Activated T-helper 1 cell treated with anti-CD3 and anti-CD28 coated beads, Interleukin-12 subunit alpha, Interleukin-12 subunit beta, Interleukin-2, Interleukin-4 antibody, amounts not matched to agents 30 ng/mL and 10 ng/mL and 1 ng/mL, durations not matched to agents 14 hours and 24 hours and 36 hours (primary cell): ENCODE data around the gene TAGLN3. TPM values are rescaled to one million over a fixed set of nuclear protein-coding genes. Genes with fewer than 3 reads are reported as not detected.

Source experiments
- DNase-seq: peaks from one replicate; pipeline ENCODE4 v3.0.0; 2021; ENCODE audit warnings: low spot score
- H3K27ac Mint-ChIP-seq: one replicate; pipeline ENCODE4 v1.8.0; 2021; ENCODE audit warnings: mild to moderate bottlenecking, mixed read lengths
- H3K27me3 Mint-ChIP-seq: one replicate; pipeline ENCODE4 v1.8.0; 2022; ENCODE audit warnings: mild to moderate bottlenecking, moderate library complexity, mixed read lengths; ENCODE audit not compliant: insufficient read depth
- H3K36me3 Mint-ChIP-seq: one replicate; pipeline ENCODE4 v1.8.0; 2021; ENCODE audit warnings: low read depth, mixed read lengths
- H3K4me1 Mint-ChIP-seq: one replicate; pipeline ENCODE4 v1.8.0; 2021; ENCODE audit warnings: low read depth, mixed read lengths
- H3K4me3 Mint-ChIP-seq: one replicate; pipeline ENCODE4 v1.8.0; 2021; ENCODE audit warnings: mild to moderate bottlenecking, moderate library complexity, mixed read lengths
- H3K9me3 Mint-ChIP-seq: one replicate; pipeline ENCODE4 v1.8.0; 2021; ENCODE audit warnings: mixed read lengths
- intact Hi-C: fragments of 100-400 bp; cut with micrococcal nuclease; formaldehyde crosslinking; loops from one replicate; pipeline ENCODE4 v1.15.1; 2024
- total RNA-seq: library from RNA; stranded (reverse); gene quantifications from 2 replicates; pipeline ENCODE4 v1.2.3, GENCODE V29; 2022

TAGLN3 gene
- 0.78 and 1.1 TPM in 2 replicates for total RNA-seq

GRCh38 chr3:111998636-111999483 lies at the start of gene TAGLN3:
TAGLN3 (plus strand) TSS chr3:111998922; CDS start chr3:111999423, 501 bp downstream.
- DNase-seq, result no peak
- peaks cover 51% of the 10 kb centered on the region for H3K4me1 Mint-ChIP-seq
- no peaks in the 10 kb centered on the region for H3K9me3 Mint-ChIP-seq
- peaks cover 5% of the 10 kb centered on the region for H3K36me3 Mint-ChIP-seq
- H3K4me3 Mint-ChIP-seq, result peak within 1 kb of the TSS; percentile 66
- intact Hi-C loops, result loop anchor here (1.0 kb wide), 1 partner anchor 10 kb away; no protein-coding TSS in a partner anchor
- H3K27ac Mint-ChIP-seq, result no peak within 1 kb of the TSS
- no peaks in the 10 kb centered on the region for H3K27me3 Mint-ChIP-seq

GRCh38 chr3:111949712-111950111 lies 49.0 kb upstream of the TAGLN3 start:
- no peaks in the 10 kb centered on the region for H3K36me3 Mint-ChIP-seq
- peaks cover 9% of the 10 kb centered on the region for H3K27me3 Mint-ChIP-seq
- intact Hi-C loops, result no loop called here
- DNase-seq, result no peak
- H3K4me3 Mint-ChIP-seq, result no peak overlapping the region
- no peaks in the 10 kb centered on the region for H3K9me3 Mint-ChIP-seq
- no peaks in the 10 kb centered on the region for H3K4me1 Mint-ChIP-seq
- no peak overlapping the region for H3K27ac Mint-ChIP-seq

- H3K27me3 Mint-ChIP-seq, result peaks cover 9% of the 10 kb centered on the region
- no peak overlapping the region for H3K4me3 Mint-ChIP-seq
- intact Hi-C loops, result no loop called here
- no peak overlapping the region for H3K27ac Mint-ChIP-seq
- no peaks in the 10 kb centered on the region for H3K4me1 Mint-ChIP-seq
- no peak for DNase-seq
- H3K36me3 Mint-ChIP-seq, result no peaks in the 10 kb centered on the region
- H3K9me3 Mint-ChIP-seq, result no peaks in the 10 kb centered on the region
Observed at GRCh38 chr3:111951032-111951431, 47.7 kb upstream of the TAGLN3 start.

- H3K27me3 Mint-ChIP-seq, result peaks cover 9% of the 10 kb centered on the region
- H3K9me3 Mint-ChIP-seq, result no peaks in the 10 kb centered on the region
- H3K4me1 Mint-ChIP-seq, result no peaks in the 10 kb centered on the region
- H3K27ac Mint-ChIP-seq, result no peak overlapping the region
- no peak for DNase-seq
- intact Hi-C loops, result no loop called here
- no peak overlapping the region for H3K4me3 Mint-ChIP-seq
- no peaks in the 10 kb centered on the region for H3K36me3 Mint-ChIP-seq
Observed at GRCh38 chr3:111952086-111952485, 46.6 kb upstream of the TAGLN3 start.

GRCh38 chr3:111952866-111953450 lies 45.8 kb upstream of the TAGLN3 start:
- no peak for DNase-seq
- no peaks in the 10 kb centered on the region for H3K9me3 Mint-ChIP-seq
- peaks cover 13% of the 10 kb centered on the region for H3K27me3 Mint-ChIP-seq
- intact Hi-C loops, result no loop called here
- H3K27ac Mint-ChIP-seq, result no peak overlapping the region
- H3K36me3 Mint-ChIP-seq, result no peaks in the 10 kb centered on the region
- H3K4me1 Mint-ChIP-seq, result peaks cover 6% of the 10 kb centered on the region
- no peak overlapping the region for H3K4me3 Mint-ChIP-seq

- Mint-ChIP-seq H3K4me1 (peaks cover 6% of the 10 kb centered on the region), H3K27ac (no peak overlapping the region), H3K4me3 (no peak overlapping the region), H3K27me3 (peaks cover 12% of the 10 kb centered on the region), H3K36me3 (no peaks in the 10 kb centered on the region), H3K9me3 (no peaks in the 10 kb centered on the region)
- intact Hi-C loops, result no loop called here
- no peak for DNase-seq
Observed at GRCh38 chr3:111954228-111954990, 44.3 kb upstream of the TAGLN3 start.

- no peaks in the 10 kb centered on the region for H3K9me3 Mint-ChIP-seq
- H3K27ac Mint-ChIP-seq, result no peak overlapping the region
- H3K36me3 Mint-ChIP-seq, result no peaks in the 10 kb centered on the region
- intact Hi-C loops, result no loop called here
- peaks cover 6% of the 10 kb centered on the region for H3K4me1 Mint-ChIP-seq
- no peak for DNase-seq
- H3K4me3 Mint-ChIP-seq, result no peak overlapping the region
- H3K27me3 Mint-ChIP-seq, result peaks cover 12% of the 10 kb centered on the region
Observed at GRCh38 chr3:111955876-111956275, 42.8 kb upstream of the TAGLN3 start.

GRCh38 chr3:111956449-111956848 lies 42.3 kb upstream of the TAGLN3 start:
- Mint-ChIP-seq H3K4me3 (no peak overlapping the region), H3K27me3 (peaks cover 12% of the 10 kb centered on the region), H3K27ac (no peak overlapping the region), H3K36me3 (no peaks in the 10 kb centered on the region), H3K4me1 (peaks cover 6% of the 10 kb centered on the region), H3K9me3 (no peaks in the 10 kb centered on the region)
- intact Hi-C loops, result no loop called here
- DNase-seq, result no peak

- peaks cover 11% of the 10 kb centered on the region for H3K27me3 Mint-ChIP-seq
- H3K4me3 Mint-ChIP-seq, result no peak overlapping the region
- peaks cover 6% of the 10 kb centered on the region for H3K4me1 Mint-ChIP-seq
- H3K9me3 Mint-ChIP-seq, result no peaks in the 10 kb centered on the region
- no peak for DNase-seq
- H3K27ac Mint-ChIP-seq, result no peak overlapping the region
- intact Hi-C loops, result no loop called here
- H3K36me3 Mint-ChIP-seq, result no peaks in the 10 kb centered on the region
Observed at GRCh38 chr3:111956995-111957734, 41.6 kb upstream of the TAGLN3 start.

GRCh38 chr3:111961461-111962164 lies 37.1 kb upstream of the TAGLN3 start:
- Mint-ChIP-seq H3K27ac (no peak overlapping the region), H3K4me1 (peaks cover 24% of the 10 kb centered on the region), H3K4me3 (no peak overlapping the region), H3K9me3 (no peaks in the 10 kb centered on the region), H3K27me3 (peaks cover 6% of the 10 kb centered on the region), H3K36me3 (no peaks in the 10 kb centered on the region)
- DNase-seq, result no peak
- intact Hi-C loops, result no loop called here

- no peaks in the 10 kb centered on the region for H3K36me3 Mint-ChIP-seq
- H3K27me3 Mint-ChIP-seq, result no peaks in the 10 kb centered on the region
- intact Hi-C loops, result no loop called here
- no peaks in the 10 kb centered on the region for H3K9me3 Mint-ChIP-seq
- H3K27ac Mint-ChIP-seq, result no peak overlapping the region
- no peak for DNase-seq
- H3K4me1 Mint-ChIP-seq, result peaks cover 29% of the 10 kb centered on the region
- H3K4me3 Mint-ChIP-seq, result no peak overlapping the region
Observed at GRCh38 chr3:111963424-111963823, 35.3 kb upstream of the TAGLN3 start.

GRCh38 chr3:111965484-111965883 lies 33.2 kb upstream of the TAGLN3 start:
- Mint-ChIP-seq H3K27me3 (no peaks in the 10 kb centered on the region), H3K4me3 (no peak overlapping the region), H3K36me3 (no peaks in the 10 kb centered on the region), H3K9me3 (no peaks in the 10 kb centered on the region), H3K4me1 (peaks cover 29% of the 10 kb centered on the region), H3K27ac (no peak overlapping the region)
- intact Hi-C loops, result loop anchor here (1.0 kb wide), 1 partner anchor 37 kb away; no protein-coding TSS in a partner anchor
- DNase-seq, result no peak
